Activated T-cell treated with anti-CD3 and anti-CD28 coated beads, Interleukin-2, amount 50 U/mL, for 72 hours (primary cell): ENCODE measurements around the gene SDK2. TPM values are rescaled to one million over a fixed set of nuclear protein-coding genes. Genes with fewer than 3 reads are reported as not detected.

Experiments used
- ATAC-seq, 2 donors: fragments of 150-1000 bp; cut with Tn5 transposase; replicated peaks in 1 of 2; 2 replicates each; pipeline ENCODE4 v1.10.0; 2021; ENCODE audit warnings: moderate library complexity in 2 of 2, mild to moderate bottlenecking in 1 of 2
- DNase-seq, 2 donors: peaks; one replicate each; pipeline ENCODE4 v3.0.0; 2021 to 2022; ENCODE audit warnings: mixed read lengths in 1 of 2
- H3K27ac Mint-ChIP-seq: one replicate; pipeline ENCODE4 v1.8.0; 2022; ENCODE audit warnings: mild to moderate bottlenecking, moderate library complexity, mixed read lengths
- H3K27me3 Mint-ChIP-seq: one replicate; pipeline ENCODE4 v1.8.0; 2022; ENCODE audit warnings: low read depth, mixed read lengths
- H3K36me3 Mint-ChIP-seq, 2 donors: one replicate each; pipeline ENCODE4 v1.8.0; 2022; ENCODE audit warnings: mixed read lengths in 2 of 2, mild to moderate bottlenecking in 1 of 2; ENCODE audit not compliant: insufficient read depth in 2 of 2
- H3K4me1 Mint-ChIP-seq: one replicate; pipeline ENCODE4 v1.8.0; 2022; ENCODE audit warnings: low read depth, mixed read lengths
- H3K4me3 Mint-ChIP-seq, 2 donors: one replicate each; pipeline ENCODE4 v1.8.0; 2022; ENCODE audit warnings: mild to moderate bottlenecking in 2 of 2, mixed read lengths in 2 of 2, moderate library complexity in 2 of 2
- H3K9me3 Mint-ChIP-seq, 2 donors: one replicate each; pipeline ENCODE4 v1.8.0; 2022; ENCODE audit warnings: mixed read lengths in 2 of 2
- total RNA-seq, 2 donors: library from RNA; stranded (reverse); gene quantifications; one replicate each; pipeline ENCODE4 v1.2.3, GENCODE V29; 2022

Gene SDK2
- total RNA-seq, 2 donors from 2014 or later: 0.26 to 0.44 TPM

DNA sequence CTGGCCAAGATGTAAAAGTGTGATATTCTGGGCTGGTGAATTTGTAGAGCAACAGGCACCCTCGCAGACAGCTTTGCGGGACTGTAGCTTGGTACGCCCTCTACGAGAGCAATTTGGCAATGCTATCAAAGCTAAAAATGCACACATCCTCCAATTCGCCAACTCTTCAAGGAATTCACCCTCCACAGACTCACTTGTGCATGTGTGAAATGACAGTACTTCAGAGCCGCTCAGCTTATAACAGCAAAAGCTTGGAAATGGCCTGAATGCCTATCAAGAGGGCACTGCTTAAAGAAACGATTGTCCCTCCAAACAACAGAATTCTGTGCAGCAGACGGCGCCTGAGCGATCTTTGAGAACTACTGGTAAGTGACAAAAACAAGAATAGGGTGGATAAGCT, 130.8 kb downstream of the SDK2 start:
- Mint-ChIP-seq H3K4me1 (no peaks in the 10 kb centered on the region), H3K36me3 (no peaks in the 10 kb centered on the region), H3K27ac (no peak overlapping the region), H3K9me3 (no peaks in the 10 kb centered on the region), H3K4me3 (no peak overlapping the region), H3K27me3 (no peaks in the 10 kb centered on the region)
- no peak for DNase-seq
- ATAC-seq: no peak

DNA sequence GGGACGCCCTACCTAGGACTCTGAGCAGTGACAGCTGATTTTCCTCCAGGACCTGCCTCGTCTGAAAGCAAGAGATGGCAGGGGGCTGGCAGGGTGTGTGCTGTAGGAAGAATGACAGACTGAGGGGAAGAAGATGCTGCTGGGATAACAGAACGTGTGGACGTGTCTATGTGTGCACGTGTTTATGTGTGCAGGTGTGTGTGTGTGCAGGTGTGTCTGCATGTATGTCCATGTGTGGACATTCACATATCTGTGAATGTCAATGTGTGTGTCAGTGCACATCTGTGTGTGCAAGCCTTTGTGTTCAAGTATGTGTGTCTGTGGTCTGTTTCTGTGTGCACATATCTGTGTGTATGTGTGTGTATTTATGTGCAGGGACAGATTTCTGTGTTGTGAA, 132.5 kb downstream of the SDK2 start:
- Mint-ChIP-seq H3K27me3 (no peaks in the 10 kb centered on the region), H3K27ac (no peak overlapping the region), H3K4me3 (no peak overlapping the region), H3K4me1 (no peaks in the 10 kb centered on the region), H3K9me3 (no peaks in the 10 kb centered on the region), H3K36me3 (no peaks in the 10 kb centered on the region)
- ATAC-seq: no peak
- no peak for DNase-seq

DNA sequence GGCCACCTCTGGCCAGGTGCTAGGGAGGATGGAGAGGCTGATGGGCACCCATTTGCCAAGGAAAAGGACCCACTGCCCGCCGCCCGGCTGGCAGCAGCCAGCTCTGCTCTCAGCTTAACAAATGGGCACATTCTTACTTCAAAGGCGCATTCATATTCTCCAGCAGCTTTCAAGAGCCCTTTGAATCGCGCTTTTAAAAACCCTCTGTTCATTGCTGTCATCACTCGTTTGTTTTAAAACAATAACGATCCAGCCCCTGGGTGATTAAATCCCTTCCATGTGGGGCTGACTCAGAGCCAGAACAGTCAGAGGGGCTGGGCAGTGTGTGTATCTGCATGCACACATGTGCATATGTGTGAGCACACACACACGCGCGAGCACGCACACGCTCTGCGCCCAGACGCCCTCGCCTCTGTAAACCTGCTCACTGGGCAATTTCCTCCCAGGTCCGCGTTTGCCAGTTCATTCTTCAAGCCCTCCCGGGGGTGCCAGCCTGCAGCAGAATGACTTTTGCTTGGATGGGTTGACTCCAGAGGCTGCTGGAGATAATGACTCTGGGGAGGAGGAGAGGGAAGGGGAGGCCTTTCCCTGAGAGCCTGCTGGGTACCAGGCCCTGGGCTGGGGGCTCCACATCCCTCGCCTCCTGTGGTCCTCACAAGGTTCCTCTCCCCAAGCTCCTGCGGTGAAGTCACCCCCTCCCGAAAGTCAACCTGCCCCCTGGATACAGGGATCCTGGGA, 133.1 kb downstream of the SDK2 start:
- Mint-ChIP-seq H3K9me3 (no peaks in the 10 kb centered on the region), H3K4me3 (no peak overlapping the region)

DNA sequence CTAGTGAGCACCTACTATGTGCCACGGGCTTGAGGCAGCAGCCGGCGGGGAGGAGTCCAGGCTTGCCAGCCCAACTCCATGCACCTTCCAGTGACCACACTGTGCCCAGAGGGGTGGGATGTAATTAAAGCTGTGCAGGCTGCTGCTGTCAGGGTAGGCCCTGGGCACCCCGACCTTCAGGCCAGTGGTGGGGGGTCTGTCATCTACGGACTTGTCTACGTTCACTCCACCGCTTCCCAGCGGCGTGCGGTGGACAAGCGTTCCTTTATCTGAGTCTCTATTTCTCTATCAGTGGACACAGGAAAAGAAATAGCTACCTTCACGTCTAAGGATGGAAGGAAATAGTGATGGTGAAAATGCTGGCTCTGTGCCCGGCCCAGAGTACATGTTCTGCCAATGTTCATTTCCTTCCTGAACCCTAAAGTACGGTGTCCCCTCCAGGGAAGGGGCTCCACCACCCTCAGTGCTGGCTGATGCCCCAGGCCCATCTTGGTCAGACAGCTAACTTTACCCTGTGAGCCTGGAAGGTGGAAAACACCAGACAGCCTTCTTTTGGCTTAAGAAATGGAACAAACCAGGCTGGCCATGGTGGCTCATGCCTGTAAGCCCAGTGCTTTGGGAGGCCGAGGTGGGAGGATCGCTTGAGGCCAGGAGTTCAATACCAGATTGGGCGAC, 135.2 kb downstream of the SDK2 start:
- ATAC-seq: no peak
- no peak for DNase-seq
- H3K36me3 Mint-ChIP-seq: no peaks in the 10 kb centered on the region
- no peak overlapping the region for H3K27ac Mint-ChIP-seq
- no peaks in the 10 kb centered on the region for H3K4me1 Mint-ChIP-seq
- no peaks in the 10 kb centered on the region for H3K27me3 Mint-ChIP-seq
- H3K4me3 Mint-ChIP-seq: no peak overlapping the region
- H3K9me3 Mint-ChIP-seq: no peaks in the 10 kb centered on the region

More for the DNA sequence above, 133.1 kb downstream of the SDK2 start:
- Mint-ChIP-seq H3K36me3 (no peaks in the 10 kb centered on the region), H3K4me1 (no peaks in the 10 kb centered on the region), H3K27me3 (no peaks in the 10 kb centered on the region), H3K27ac (no peak overlapping the region)
- ATAC-seq (no peak), DNase-seq (no peak)

DNA sequence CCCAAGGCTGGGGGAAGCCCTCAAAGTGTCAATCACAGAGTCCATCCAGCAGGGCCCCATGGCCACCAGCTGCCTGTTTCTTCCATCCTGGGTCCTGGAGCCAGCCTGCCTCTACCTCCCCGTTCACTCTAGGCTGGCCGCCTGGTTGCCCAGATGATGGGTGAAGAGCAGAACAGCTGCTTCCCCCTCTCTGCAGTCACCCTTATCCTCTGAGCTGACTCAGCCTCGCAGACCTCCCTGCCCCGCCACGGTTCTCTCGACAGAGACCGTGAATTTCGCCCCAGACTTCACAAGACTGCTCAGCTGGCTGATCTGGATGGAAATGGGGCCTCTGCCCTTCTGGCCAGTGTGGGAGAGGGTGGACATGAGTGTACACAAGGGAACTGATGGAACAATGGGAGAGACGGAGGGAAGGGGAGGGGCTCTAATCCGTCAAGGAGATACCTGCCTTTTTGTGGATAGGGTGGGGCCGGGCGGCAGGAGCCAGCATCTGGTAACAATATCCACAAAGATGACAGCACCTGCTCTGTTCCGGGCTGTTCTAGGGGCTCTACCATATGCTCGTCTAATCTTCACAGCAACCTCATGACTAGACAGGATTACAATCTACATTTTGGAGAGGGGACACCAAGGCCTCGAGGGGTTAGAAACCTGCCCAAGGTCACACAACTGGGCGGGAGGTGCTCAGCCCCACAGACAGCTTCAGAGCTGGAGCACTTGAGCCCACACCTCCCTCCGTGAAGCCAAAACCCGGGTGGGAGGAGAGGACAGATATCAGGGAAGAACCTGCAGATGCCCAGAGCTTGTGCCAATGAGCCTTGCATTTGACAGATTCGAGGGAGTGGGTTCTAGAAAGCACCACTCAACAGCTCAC, 136.0 kb downstream of the SDK2 start:
- no peak for ATAC-seq
- Mint-ChIP-seq H3K27ac (no peak overlapping the region), H3K27me3 (no peaks in the 10 kb centered on the region), H3K36me3 (no peaks in the 10 kb centered on the region), H3K4me3 (no peak overlapping the region), H3K9me3 (no peaks in the 10 kb centered on the region), H3K4me1 (no peaks in the 10 kb centered on the region)
- DNase-seq: no peak

DNA sequence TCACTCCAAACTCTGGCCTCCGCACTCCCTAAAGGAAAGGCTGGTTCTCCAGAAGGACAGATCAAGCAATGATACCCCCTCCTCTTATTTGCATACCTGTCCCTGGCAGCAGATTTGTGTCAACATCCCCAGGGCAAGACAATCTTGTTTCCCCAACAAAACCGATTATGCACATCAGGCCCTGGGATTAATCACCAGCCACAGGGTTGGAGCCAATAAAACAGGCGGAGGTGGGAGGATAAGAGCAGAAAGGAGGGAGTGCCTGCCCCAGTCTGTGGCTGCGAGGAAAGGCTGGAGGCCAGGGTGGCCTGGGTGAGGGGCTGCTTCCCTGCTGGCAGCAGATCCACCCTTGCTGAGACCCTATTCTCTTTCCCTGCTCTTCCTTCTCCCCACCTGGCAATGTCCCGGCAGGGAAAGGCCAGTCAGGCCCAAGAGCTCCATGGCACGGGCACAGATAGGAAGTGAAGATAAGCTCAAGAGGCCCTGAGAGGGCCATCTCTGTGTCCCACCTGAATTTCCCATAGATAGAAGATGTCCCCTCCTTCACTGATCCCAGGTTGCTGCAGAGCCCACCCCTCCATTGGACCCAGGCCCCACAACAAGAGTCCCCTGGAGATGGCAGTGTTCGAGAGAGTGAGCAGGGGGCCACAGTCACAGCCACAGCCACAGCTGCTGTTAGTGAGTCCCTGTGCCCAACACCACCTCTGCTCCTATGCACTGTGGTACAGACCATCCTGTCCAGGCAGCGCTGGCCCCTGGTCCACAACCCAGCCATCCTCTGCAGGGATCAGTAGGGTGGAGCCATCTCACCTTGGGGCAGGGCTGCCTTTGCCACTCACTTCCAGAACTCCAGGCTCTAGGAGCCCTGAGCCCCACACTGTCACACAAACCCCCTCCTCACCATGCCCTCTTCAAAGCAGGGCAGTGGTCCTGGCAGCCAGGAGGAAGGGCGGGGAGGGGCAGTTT, 137.5 kb downstream of the SDK2 start:
- Mint-ChIP-seq H3K27me3 (no peaks in the 10 kb centered on the region), H3K9me3 (no peaks in the 10 kb centered on the region), H3K36me3 (no peaks in the 10 kb centered on the region), H3K27ac (no peak overlapping the region), H3K4me1 (no peaks in the 10 kb centered on the region), H3K4me3 (no peak overlapping the region)
- no peak for DNase-seq
- no peak for ATAC-seq

DNA sequence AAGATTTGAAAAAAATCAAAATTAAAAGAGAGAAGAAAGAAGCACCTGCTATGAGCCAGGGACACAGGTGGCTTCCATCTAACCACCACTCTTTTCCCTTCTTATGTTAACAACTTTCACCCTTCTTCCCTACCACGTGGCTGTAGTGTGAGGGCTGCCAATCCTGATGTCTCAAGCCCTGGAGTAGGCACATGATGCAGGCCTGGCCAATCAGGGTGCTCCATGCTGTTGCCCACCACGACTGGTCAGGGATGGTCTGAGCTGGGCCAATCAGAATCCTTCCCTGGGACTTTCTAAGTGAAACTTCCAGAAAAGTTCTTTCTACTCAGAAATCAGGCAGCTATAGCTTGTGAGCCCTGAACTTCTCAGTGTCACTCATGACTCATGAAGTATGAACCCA, 140.7 kb downstream of the SDK2 start:
- H3K9me3 Mint-ChIP-seq: no peaks in the 10 kb centered on the region
- no peak overlapping the region for H3K4me3 Mint-ChIP-seq
- no peak overlapping the region for H3K27ac Mint-ChIP-seq
- no peaks in the 10 kb centered on the region for H3K36me3 Mint-ChIP-seq
- no peaks in the 10 kb centered on the region for H3K4me1 Mint-ChIP-seq
- H3K27me3 Mint-ChIP-seq: no peaks in the 10 kb centered on the region
- DNase-seq (no peak), ATAC-seq (no peak)

DNA sequence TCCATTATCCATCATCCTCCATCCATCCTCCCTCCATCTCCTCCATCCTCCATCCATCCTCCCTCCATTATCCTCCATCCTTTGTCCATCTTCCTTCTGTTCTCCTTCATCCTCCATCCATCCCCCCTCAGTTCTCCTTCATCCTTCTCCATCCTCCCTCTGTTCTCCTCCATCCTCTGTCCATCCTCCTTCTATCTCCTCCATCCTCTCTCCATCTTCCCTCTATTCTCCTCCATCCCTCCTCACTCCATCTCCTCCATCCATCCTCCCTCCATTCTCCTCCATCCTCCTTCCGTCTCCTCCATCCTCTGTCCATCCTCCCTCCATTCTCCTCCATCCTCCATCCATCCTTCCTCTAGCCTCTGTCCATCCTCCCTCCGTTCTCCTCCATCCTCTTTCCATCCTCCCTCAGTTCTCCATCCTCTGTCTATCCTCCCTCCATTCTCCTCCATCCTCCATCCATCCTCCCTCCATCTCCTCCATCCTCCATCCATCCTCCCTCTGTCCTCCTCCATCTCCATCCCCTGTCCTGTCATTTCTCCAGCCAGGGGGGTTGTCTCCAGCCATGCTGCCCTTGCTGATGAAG, 143.7 kb downstream of the SDK2 start:
- Mint-ChIP-seq H3K36me3 (no peaks in the 10 kb centered on the region), H3K27me3 (no peaks in the 10 kb centered on the region), H3K4me3 (no peak overlapping the region), H3K4me1 (no peaks in the 10 kb centered on the region), H3K9me3 (no peaks in the 10 kb centered on the region), H3K27ac (no peak overlapping the region)
- ATAC-seq (no peak), DNase-seq (no peak)

DNA sequence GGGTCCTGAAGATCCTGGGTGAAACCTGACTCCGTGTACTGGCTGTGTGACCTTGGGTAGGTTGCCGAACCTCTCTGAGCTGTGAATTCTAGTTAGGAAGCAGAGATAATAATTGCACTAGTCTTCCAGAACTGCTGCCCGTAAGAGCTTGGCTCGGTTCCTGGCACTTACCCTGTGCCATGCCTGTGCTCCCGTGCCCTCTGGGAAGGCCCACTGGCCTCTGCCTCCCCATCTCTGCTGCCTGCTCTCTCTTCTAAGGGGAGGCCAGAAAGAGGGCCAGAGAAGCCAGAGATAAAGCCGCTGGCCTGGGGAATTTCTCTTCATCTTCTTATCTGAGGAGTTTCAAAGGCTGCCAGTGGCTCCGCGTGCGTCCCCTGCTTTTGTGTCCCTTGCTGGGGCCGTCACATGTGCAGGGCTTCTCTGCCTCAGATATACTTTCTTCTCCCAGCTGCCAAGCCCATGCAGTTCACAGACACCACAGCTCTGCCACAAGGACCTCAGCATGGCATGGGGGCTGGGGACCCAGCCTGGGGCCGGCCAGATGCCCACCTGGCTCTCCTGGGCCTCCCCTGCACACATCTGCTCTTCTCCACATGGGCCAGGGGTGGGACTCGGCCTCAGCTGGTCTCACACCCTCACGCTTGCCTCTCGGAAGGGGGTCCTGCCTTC, 145.2 kb downstream of the SDK2 start:
- no peaks in the 10 kb centered on the region for H3K9me3 Mint-ChIP-seq
- H3K27ac Mint-ChIP-seq: no peak overlapping the region
- DNase-seq (no peak), ATAC-seq (no peak)
- H3K36me3 Mint-ChIP-seq: no peaks in the 10 kb centered on the region
- no peaks in the 10 kb centered on the region for H3K27me3 Mint-ChIP-seq
- no peaks in the 10 kb centered on the region for H3K4me1 Mint-ChIP-seq
- H3K4me3 Mint-ChIP-seq: no peak overlapping the region

DNA sequence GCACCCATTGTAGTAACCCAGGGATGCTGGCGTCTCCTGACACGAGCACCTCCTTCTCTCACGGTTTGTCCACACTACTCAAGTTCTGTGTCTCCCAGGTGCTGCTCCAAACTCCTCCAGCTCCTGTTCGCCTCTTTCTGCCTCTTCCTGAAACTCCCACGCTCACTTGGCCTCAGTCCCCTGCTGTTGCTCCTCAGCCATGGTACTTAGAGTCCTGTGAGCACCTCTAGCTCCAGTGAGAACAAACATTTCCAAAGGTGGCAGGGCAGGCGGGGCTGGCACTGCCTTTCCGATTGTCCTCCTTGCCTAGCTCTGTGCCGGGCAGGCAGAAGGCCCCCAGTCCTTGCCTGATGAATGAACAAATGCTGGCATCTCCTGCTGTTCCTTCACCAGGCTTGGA, 146.1 kb downstream of the SDK2 start:
- H3K27me3 Mint-ChIP-seq: no peaks in the 10 kb centered on the region
- H3K4me3 Mint-ChIP-seq: no peak overlapping the region
- DNase-seq: no peak
- H3K9me3 Mint-ChIP-seq: no peaks in the 10 kb centered on the region
- no peaks in the 10 kb centered on the region for H3K4me1 Mint-ChIP-seq
- no peaks in the 10 kb centered on the region for H3K36me3 Mint-ChIP-seq
- H3K27ac Mint-ChIP-seq: no peak overlapping the region
- ATAC-seq: no peak

DNA sequence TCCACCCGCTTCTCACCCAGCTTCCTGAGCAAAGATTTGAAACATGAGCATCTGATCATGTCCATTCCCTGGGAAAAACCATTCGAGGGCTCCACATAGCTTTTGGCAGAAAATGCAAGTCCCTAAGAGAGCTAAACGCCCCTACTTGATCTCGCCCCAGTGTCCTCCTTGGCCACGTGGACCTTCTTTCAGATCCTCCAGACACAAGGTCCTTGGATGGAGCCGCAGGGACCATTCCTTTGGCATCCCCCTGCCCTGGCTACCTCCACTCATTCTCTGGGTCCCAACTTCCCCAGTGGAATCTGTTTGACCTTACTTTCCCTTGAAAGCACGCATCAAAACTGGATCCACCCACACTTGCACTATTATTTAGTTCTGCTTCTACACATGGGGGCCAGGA, 146.5 kb downstream of the SDK2 start:
- Mint-ChIP-seq H3K4me3 (no peak overlapping the region), H3K4me1 (no peaks in the 10 kb centered on the region), H3K36me3 (no peaks in the 10 kb centered on the region), H3K9me3 (no peaks in the 10 kb centered on the region), H3K27ac (no peak overlapping the region), H3K27me3 (no peaks in the 10 kb centered on the region)
- ATAC-seq (no peak), DNase-seq (no peak)

DNA sequence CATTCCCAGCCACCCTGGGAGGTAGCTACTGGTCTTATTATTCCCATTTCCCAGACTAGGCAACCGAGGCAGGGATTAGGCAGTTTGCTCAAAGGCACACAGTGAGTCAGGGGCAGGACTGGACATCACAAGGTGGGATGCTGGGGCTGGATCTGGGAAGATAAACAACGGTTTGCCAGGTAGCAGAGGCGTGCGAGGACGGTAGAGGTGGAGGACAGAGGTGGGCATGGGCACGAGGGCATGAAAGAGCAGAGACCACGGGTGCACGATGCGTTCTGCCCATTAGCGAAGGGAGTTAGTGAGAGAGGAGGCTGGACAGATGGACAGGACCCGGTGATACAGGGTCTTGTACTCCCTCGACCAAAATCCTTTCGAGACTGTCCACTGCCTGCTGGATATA, 148.0 kb downstream of the SDK2 start:
- Mint-ChIP-seq H3K4me1 (no peaks in the 10 kb centered on the region), H3K4me3 (no peak overlapping the region)
- DNase-seq: no peak

More for the DNA sequence above, 148.0 kb downstream of the SDK2 start:
- Mint-ChIP-seq H3K36me3 (no peaks in the 10 kb centered on the region), H3K9me3 (no peaks in the 10 kb centered on the region), H3K27me3 (no peaks in the 10 kb centered on the region), H3K27ac (no peak overlapping the region)
- no peak for ATAC-seq
